Stimulated activated CD8-positive, alpha-beta memory T cell treated with anti-CD3 and anti-CD28 coated beads, Interleukin-4, amount 100 ng/mL, for 4 hours (primary cell): ENCODE data around the gene BIRC5.
"Not testable (repeated sequence)": the region's sequence is repeated elsewhere in the genome, so short reads cannot be mapped to it uniquely, and the experiment has no call there.

Source experiments
- DNase-seq, 2 donors: peaks; one replicate each; pipeline ENCODE4 v3.0.0-alpha.2; 2020; ENCODE audit warnings: low read depth in 2 of 2, low spot score in 1 of 2

Gene BIRC5

GRCh38 chr17:78238823-78239488 lies 24.9 kb downstream of the BIRC5 start:
- no peak for DNase-seq

DNA sequence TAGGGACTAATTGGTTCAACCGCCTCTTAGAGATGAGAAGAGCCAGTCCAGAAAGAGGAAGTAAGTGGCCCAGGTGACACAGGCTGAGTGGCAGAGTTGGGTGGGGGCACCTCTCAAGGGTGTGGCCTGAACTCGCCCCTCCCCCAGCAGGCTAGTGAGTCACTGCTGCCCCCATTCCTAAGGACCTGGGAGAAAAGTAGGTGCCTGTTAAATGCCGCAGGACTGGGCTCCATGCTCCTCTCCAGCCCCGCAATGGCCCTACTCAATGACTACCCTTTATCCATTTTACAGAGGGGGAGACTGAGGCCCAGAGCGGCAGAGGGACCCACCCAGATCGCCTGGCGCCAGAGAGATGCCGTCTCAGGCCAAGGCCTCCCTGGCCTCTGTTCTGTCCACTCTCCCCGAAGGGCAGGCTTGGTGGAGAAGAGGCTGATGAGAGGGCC lies 25.5 kb downstream of the BIRC5 start:
- DNase-seq = no peak

DNA sequence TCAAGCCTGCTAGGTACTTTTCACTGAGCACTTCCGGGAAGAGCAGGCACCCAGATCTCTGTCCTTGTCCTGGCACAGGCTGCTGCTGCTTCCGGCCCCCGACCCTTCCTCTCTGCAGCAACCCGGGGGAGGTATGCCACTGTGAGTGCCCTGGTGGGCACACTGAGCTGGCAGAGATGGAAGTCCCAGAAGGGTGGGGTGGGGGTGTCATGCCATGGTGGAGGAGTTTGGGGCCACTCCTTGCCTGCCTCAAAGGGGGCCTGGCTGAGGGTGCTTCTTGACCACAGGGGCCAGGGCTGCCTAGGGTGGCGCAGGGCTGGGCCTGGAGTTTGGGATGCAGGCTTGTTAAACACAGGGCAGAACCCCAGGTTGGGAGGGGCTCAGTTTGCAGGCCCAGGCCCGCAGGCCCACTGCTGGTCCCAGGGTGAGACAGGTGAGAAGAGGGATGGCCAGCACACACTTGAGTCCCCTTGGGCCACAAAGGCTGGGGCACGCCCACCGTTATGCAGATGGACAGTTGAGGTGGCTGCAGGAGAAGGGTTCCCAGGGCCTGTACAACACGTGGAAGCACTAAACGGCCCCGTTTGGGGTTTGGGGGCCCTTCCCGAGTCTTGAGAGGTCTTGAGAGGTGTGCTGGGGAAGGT lies 26.1 kb downstream of the BIRC5 start:
- DNase-seq = no peak

- DNase-seq = no peak
Observed at GRCh38 chr17:78240839-78241238, 26.8 kb downstream of the BIRC5 start.

DNA sequence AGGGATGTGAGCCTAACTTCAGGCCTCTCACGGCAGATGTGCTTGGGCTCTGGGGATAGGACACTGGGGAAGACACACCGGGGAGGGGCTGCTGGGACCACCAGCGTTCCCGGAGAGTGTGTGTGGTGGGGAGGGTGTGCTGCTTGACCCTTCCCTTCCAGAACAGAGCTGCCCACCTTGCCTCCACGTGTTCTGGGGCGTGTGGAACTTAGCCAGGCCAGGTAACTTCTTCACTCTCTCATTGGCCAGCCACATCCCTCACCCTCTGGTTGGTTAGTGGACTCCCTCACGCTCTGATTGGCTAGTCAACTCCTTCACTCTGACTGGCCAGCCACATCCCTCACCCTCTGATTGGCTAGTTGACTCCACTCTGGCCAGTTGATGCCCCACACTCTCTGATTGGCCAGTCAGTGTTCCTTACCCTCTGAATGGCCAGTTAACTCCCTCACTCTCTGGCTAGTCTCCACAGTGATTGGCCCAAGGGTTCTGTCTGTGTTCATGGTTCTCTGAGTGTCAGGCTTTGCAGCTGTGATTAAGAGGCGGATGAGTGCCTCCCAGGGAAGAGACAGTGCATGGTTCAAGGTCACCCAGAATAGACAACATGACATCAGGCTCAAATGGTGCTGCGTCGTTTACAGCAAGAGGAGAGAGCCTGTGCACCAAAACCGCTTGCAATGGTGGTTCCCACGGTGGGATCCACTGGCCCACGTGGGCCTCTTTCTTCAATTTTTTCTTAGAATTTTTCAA lies 27.4 kb downstream of the BIRC5 start:
- DNase-seq = no peak

DNA sequence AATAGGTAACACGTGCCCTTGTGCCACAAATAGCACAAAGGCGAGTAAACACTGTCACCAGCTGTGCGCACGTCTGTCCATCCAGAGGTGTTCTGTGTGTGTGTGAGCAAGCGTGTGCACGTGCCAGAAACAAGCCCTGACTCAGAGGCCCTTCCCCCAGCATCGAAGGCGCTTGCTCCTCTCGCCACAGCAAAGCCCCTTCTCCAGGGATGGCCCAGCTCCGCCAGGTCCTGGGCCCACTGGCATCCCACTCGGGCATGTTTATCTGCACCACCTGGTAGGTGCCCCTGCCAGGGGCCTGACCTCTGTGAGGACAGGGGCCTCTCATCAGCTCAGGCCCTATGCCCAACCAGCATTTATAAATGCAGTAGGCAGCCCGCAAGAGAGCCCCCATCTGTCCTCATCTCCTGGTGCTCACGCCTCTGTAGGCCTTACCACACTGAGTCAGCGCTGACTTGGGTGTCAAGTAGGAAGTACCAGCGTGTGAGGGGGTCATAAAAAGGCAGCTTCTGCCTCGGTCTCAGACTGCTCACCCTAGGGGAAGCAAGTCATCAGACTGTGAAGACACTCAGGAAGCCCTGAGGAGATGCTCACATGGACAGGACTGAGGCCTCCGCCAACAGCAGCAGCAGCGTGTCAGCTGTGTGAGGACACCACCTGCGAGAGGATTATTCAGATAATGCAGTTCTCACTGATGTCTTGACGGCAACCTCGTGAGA lies 28.1 kb downstream of the BIRC5 start:
- DNase-seq = no peak

DNA sequence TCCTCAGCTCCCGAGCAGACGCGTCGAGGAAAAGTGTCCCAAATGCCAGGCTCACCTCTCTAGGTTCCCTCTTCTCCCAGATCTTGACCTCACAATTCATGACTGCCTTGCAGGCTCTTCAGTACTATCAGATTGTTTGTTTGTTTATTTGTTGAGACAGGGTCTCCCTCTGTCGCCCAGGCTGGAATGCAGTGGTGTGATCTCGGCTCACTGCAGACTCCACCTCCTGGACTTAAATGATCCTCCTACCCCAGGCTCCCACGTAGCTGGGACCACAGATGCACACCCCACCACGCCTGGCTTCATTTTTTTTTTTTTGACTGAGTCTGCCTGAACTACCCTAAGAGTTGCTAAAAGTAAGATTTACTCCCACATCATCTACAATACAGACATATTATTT lies 33.3 kb downstream of the BIRC5 start:
- DNase-seq = no peak

DNA sequence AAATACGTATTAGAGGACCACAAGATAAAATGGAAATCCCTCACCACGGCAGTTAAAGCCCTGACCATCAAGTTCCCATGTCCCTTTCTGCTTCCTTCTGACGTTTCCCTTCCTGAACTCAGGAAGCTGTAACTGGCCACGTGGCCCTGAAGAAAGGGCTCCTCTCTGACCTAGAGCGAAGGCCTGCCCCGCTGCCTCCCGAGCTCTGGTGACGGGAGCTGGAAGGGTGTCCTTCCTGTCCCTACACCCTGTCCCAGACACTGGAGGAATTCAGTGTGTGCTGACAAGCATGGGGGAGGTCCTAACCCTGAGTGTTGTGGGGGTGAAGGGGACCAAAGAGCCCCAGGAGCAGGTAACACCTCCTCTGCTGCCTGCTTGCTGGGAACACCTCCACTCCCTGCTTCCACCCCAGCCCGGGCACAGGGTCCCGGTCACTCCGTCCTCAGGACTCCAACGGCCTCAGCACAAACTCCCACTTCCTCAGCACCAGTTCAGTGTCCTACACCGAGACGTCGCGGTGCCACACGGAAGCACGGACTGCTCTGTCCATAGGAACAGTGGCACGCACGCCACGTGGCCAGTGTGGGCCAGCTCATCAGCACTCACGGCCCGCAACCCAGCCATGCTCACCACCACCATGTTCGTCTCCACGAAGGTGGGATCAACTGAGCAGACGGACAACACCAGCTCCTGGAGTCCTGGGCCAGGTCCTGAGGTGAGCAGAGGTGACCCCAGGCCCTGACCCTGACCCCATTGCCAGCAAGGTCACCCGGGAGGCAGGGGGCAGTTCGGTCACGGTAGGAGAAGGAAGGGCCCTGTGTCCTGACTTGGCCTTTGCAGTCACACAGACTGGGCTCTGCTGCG lies 34.2 kb downstream of the BIRC5 start:
- no peak for DNase-seq

DNA sequence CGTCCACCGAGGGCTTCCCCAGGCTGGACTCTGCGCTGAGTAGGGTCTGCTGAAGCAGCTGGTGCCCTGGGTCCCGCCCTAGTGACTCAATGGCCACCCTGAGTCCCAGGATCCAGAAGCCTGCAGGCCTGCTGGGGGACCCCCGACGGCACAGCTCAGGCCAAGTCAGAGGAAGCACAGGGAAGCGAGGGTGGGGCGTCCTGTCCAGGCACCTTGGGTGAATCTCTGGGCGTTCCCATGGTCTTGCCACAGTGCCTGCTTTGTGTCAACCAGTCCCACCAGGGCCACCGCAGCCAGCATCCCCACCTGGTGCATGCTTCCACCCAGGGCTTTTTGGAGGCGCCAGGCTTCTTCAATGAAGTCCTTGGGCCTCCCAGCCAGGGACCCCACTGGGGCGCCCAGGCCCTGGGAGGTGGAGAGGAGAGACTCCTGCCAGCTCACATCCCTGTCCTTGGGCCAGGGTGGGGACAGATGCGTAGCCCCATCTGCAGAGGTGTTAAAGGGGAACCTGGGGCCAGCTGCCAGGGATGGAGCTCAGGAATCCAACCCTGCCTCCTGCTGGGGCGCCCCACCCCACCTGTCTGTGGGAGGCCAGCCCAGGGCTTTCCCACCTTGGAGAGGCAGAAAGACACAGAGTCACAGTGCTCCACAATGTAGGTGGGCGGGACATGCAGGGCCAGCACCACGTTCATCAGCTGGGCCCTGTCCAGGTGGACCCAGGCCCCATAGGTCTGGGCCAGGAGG lies 35.2 kb downstream of the BIRC5 start:
- no peak for DNase-seq

GRCh38 chr17:78249818-78250806 lies 36.1 kb downstream of the BIRC5 start:
- DNase-seq = no peak

GRCh38 chr17:78250891-78251772 lies 37.1 kb downstream of the BIRC5 start:
- DNase-seq = peak; percentile 45 to 62

- DNase-seq = no peak
Observed at GRCh38 chr17:78251773-78252103, 37.7 kb downstream of the BIRC5 start.

DNA sequence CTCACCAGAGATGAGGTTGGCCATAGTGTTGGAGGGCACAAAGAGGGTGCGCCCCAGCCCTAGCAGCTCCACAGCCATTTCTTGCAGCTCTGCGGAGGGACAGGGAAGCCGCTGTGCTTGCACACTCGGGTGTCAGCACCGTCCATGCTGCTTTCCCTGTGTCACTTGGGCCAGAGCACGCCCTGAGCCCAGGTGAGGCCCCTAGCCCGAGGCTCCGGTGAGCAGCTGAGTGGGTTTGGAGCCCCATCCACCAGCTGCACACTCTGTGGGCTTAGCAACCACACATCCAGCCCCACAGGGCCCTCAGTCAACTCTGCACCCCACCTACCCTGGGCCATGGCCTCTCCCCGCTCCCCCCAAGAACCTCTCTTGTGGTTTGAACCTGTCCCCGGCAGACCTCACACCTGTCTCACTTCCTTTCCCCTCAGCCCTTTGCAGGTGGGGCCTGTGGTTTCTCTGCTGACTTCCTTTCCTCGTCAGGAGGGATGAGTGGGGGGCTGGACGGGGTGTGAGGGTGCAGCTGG lies 38.1 kb downstream of the BIRC5 start:
- peak in 1 of 2 donors; percentile 34 for DNase-seq

- no peak for DNase-seq
Observed at GRCh38 chr17:78252701-78253635, 38.9 kb downstream of the BIRC5 start.

DNA sequence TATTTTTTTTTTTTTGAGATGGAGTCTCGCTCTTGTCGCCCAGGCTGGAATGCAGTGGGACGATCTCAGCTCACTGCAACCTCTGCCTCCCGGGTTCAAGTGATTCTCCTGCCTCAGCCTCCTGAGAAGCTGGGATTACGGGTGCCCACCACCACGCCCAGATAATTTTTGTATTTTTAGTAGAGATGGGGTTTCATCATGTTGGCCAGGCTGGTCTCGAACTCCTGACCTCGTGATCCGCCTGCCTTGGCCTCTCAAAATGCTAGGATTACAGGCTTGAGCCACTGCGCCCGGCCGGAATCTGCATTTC lies 39.5 kb downstream of the BIRC5 start:
- not testable (repeated sequence) for DNase-seq

- peak; percentile 56 to 59 for DNase-seq
Observed at GRCh38 chr17:78253946-78254672, 40.1 kb downstream of the BIRC5 start.
